ENCODE data around the gene ANXA7.

The ANXA7 gene

DNA sequence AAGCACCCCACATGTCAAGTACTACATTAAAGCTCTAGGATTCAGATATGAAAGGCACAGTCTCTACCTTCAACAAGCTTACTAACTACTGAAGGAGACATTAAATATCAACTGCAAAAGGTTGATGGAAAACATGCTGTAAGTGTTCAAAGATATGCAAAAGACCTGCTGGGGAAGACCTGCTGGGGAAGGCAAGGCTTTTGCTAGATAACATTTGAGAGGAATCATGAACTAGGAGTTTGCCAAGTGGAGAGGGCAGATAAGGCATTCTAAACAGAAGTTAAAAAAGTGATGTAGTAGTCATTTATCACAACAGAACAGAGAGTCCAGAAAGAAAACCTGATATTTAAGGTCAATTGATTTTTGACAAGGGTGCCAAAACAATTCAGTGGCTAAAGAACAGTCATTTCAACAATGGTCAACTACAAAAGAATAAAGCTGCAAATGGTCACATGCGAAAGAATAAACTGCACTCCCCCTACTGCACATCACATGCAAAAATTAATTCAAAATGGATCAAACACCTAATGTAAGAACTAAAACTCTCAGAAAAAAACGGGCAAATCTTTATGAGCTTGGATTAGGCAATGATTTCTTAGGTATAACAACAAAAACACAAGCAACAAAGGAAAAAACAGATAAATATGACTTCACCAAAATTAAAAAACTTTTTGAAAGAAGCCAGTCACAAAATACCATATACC lies 42.5 kb upstream of the ANXA7 start:
- Histone ChIP-seq H2AFZ (ENCODE audit: low read length) (no peak overlapping the region), H3K36me3 (ENCODE audit: insufficient read depth, low read length) (no peaks in the 10 kb centered on the region), H3F3A (ENCODE audit: low read depth) (no peaks in the 10 kb centered on the region), H3K4me3 (ENCODE audit: low read length, poor library complexity, severe bottlenecking) (no peak overlapping the region), H4K20me1 (ENCODE audit: insufficient read depth, low read length, poor library complexity, severe bottlenecking) (no peaks in the 10 kb centered on the region), H3K27me3 (ENCODE audit: insufficient read depth, low read length, poor library complexity, severe bottlenecking) (no peaks in the 10 kb centered on the region), H3K4me1 (ENCODE audit: insufficient read depth, low read length, poor library complexity, severe bottlenecking) (no peaks in the 10 kb centered on the region), H3K79me2 (ENCODE audit: insufficient read depth, low read length) (no peaks in the 10 kb centered on the region), H3K9me3 (ENCODE audit: insufficient read depth, low read depth, low read length) (no peaks in the 10 kb centered on the region), H3K4me2 (ENCODE audit: low read depth, low read length, poor library complexity, severe bottlenecking) (no peak overlapping the region), H3K9me2 (replicated peaks; ENCODE audit: low read depth, low read length) (no peaks in the 10 kb centered on the region), H3K9ac (ENCODE audit: low read depth, low read length, poor library complexity, severe bottlenecking) (no peak overlapping the region)
- TF ChIP-seq, protein P1, sequence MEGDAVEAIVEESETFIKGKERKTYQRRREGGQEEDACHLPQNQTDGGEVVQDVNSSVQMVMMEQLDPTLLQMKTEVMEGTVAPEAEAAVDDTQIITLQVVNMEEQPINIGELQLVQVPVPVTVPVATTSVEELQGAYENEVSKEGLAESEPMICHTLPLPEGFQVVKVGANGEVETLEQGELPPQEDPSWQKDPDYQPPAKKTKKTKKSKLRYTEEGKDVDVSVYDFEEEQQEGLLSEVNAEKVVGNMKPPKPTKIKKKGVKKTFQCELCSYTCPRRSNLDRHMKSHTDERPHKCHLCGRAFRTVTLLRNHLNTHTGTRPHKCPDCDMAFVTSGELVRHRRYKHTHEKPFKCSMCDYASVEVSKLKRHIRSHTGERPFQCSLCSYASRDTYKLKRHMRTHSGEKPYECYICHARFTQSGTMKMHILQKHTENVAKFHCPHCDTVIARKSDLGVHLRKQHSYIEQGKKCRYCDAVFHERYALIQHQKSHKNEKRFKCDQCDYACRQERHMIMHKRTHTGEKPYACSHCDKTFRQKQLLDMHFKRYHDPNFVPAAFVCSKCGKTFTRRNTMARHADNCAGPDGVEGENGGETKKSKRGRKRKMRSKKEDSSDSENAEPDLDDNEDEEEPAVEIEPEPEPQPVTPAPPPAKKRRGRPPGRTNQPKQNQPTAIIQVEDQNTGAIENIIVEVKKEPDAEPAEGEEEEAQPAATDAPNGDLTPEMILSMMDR (conservative IDR thresholded peaks at IDR 0.05; ENCODE audit: low read length): no peak
- TF ChIP-seq EZH2phosphoT487 (IDR thresholded peaks at IDR 0.05; ENCODE audit: borderline replicate concordance): no peak

DNA sequence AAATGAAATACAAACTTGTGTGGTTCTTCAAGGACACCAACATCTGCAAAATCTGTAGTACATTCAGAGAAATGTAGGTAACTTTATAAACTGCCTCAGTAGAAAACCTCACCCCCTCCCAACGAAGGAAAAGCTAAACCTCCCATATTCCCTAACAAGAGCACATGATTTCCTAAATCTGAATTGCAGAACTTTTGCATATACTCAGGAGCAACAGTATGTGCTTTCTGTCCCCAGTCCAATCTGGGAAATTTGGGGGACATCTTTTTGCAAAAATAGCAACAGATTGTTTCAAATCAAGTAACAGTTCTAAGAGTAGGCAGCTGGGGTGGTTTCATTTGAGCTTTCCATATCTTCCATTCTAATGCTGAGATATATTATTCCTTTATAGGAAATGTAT lies 35.3 kb upstream of the ANXA7 start:
- H2AFZ ChIP-seq (ENCODE audit: low read length): no peak overlapping the region
- no peaks in the 10 kb centered on the region for H3K9me3 ChIP-seq (ENCODE audit: insufficient read depth, low read depth, low read length)
- H3K79me2 ChIP-seq (ENCODE audit: insufficient read depth, low read length): no peaks in the 10 kb centered on the region
- no peaks in the 10 kb centered on the region for H3K9me2 ChIP-seq (replicated peaks; ENCODE audit: low read depth, low read length)
- TF ChIP-seq EZH2phosphoT487 (IDR thresholded peaks at IDR 0.05; ENCODE audit: borderline replicate concordance): no peak
- TF ChIP-seq, protein P1 (conservative IDR thresholded peaks at IDR 0.05; ENCODE audit: low read length): no peak
- H3K4me1 ChIP-seq (ENCODE audit: insufficient read depth, low read length, poor library complexity, severe bottlenecking): no peaks in the 10 kb centered on the region
- no peak overlapping the region for H3K4me3 ChIP-seq (ENCODE audit: low read length, poor library complexity, severe bottlenecking)
- H3K4me2 ChIP-seq (ENCODE audit: low read depth, low read length, poor library complexity, severe bottlenecking): no peak overlapping the region
- H3K36me3 ChIP-seq (ENCODE audit: insufficient read depth, low read length): peaks cover 9% of the 10 kb centered on the region; the same call in 1 of the 2 replicates
- H3K27me3 ChIP-seq (ENCODE audit: insufficient read depth, low read length, poor library complexity, severe bottlenecking): no peaks in the 10 kb centered on the region
- no peaks in the 10 kb centered on the region for H3F3A ChIP-seq (ENCODE audit: low read depth)
- no peaks in the 10 kb centered on the region for H4K20me1 ChIP-seq (ENCODE audit: insufficient read depth, low read length, poor library complexity, severe bottlenecking)
- H3K9ac ChIP-seq (ENCODE audit: low read depth, low read length, poor library complexity, severe bottlenecking): no peak overlapping the region

DNA sequence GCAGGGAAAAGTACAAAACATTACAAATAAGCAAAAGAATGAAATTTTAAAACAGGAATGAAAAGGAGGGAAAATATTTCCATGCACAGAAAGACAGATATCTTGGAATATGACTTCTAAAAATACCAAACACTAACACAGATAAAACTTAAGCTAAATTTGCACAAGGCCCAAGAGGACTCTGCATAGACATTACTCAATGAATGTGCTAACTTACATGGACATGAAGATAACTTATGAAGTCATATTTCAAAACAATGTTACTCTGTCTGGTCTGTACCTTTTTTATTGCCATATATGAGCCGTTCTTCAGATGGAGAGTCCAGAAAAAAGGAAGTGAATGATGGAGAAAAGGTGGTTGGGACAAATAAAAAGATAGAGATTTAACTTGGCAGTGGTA lies 34.5 kb upstream of the ANXA7 start:
- no peaks in the 10 kb centered on the region for H3K4me1 ChIP-seq (ENCODE audit: insufficient read depth, low read length, poor library complexity, severe bottlenecking)
- H4K20me1 ChIP-seq (ENCODE audit: insufficient read depth, low read length, poor library complexity, severe bottlenecking): no peaks in the 10 kb centered on the region
- TF ChIP-seq, protein P1 (conservative IDR thresholded peaks at IDR 0.05; ENCODE audit: low read length): no peak
- TF ChIP-seq EZH2phosphoT487 (IDR thresholded peaks at IDR 0.05; ENCODE audit: borderline replicate concordance): no peak
- no peaks in the 10 kb centered on the region for H3K27me3 ChIP-seq (ENCODE audit: insufficient read depth, low read length, poor library complexity, severe bottlenecking)
- H3K4me2 ChIP-seq (ENCODE audit: low read depth, low read length, poor library complexity, severe bottlenecking): no peak overlapping the region
- H3K79me2 ChIP-seq (ENCODE audit: insufficient read depth, low read length): no peaks in the 10 kb centered on the region
- H3K9me2 ChIP-seq (replicated peaks; ENCODE audit: low read depth, low read length): no peaks in the 10 kb centered on the region
- no peaks in the 10 kb centered on the region for H3F3A ChIP-seq (ENCODE audit: low read depth)
- H2AFZ ChIP-seq (ENCODE audit: low read length): no peak overlapping the region
- H3K9ac ChIP-seq (ENCODE audit: low read depth, low read length, poor library complexity, severe bottlenecking): no peak overlapping the region
- H3K36me3 ChIP-seq (ENCODE audit: insufficient read depth, low read length): peaks cover 9% of the 10 kb centered on the region; the same call in 1 of the 2 replicates
- H3K9me3 ChIP-seq (ENCODE audit: insufficient read depth, low read depth, low read length): no peaks in the 10 kb centered on the region
- H3K4me3 ChIP-seq (ENCODE audit: low read length, poor library complexity, severe bottlenecking): no peak overlapping the region

Measured in Loucy (cell line).